Omental fat pad (tissue), 4 donors: Measurements from ENCODE around the gene KDM4E. TPM values are rescaled to one million over a fixed set of nuclear protein-coding genes. Genes with fewer than 3 reads are reported as not detected.

Source experiments
- ATAC-seq: fragments of 150-250 bp; one replicate; pipeline ENCODE4 v1.9.1; 2016; ENCODE audit warnings: mild to moderate bottlenecking, moderate library complexity; ENCODE audit not compliant: low FRiP score
- DNase-seq: peaks from one replicate; pipeline ENCODE4 v3.0.0-alpha.2; 2019; ENCODE audit warnings: low spot score
- total RNA-seq, 4 donors: library from RNA; depleted of rRNA; stranded (reverse); fragments of >200 nt; gene quantifications; one replicate each; pipeline ENCODE4 v1.1.0, GENCODE V29; 2016
- TF ChIP-seq, protein P1 (sequence below), 3 donors: fragments of 450-650 bp; IDR thresholded peaks; one replicate each; pipeline ENCODE4 v1.5.1; 2016 to 2017; ENCODE audit warnings: antibody characterized with exemption in 3 of 3, mild to moderate bottlenecking in 3 of 3, moderate library complexity in 2 of 3

KDM4E gene
- total RNA-seq, 4 donors from 2014 or later: not detected

DNA sequence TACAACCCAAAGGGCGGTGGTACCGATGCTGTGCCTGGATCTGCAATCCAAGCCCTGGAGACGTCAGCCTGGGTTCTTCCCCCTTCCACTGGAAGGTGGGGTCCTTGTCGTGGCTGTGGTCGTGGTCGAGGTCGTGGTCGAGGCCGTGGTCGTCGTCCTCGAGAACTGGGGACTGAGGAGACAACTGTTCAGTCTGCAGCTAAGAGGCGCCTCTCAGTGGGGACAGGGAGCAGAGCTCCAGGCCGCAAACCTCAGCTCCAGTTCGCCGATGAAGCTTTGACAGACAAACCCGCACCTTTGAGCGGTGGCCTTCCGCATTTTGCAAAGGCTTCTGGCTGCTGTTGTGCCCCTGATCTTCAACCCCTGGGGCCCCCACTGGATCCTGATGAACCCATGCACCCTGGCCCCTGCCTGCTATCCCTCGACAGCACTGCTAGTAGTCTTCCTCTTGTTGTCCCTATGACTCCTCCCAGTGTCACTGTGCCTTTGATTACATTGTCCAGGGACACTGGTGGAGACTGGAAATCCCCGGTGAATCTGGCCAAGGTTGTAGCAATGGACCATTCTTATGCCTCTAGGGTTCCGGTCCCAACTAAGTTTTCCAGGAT lies 25.6 kb downstream of the KDM4E start:
- TF ChIP-seq, protein P1, sequence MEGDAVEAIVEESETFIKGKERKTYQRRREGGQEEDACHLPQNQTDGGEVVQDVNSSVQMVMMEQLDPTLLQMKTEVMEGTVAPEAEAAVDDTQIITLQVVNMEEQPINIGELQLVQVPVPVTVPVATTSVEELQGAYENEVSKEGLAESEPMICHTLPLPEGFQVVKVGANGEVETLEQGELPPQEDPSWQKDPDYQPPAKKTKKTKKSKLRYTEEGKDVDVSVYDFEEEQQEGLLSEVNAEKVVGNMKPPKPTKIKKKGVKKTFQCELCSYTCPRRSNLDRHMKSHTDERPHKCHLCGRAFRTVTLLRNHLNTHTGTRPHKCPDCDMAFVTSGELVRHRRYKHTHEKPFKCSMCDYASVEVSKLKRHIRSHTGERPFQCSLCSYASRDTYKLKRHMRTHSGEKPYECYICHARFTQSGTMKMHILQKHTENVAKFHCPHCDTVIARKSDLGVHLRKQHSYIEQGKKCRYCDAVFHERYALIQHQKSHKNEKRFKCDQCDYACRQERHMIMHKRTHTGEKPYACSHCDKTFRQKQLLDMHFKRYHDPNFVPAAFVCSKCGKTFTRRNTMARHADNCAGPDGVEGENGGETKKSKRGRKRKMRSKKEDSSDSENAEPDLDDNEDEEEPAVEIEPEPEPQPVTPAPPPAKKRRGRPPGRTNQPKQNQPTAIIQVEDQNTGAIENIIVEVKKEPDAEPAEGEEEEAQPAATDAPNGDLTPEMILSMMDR (IDR thresholded peaks at IDR 0.05): no peak
- no peak for DNase-seq
- ATAC-seq: no peak

DNA sequence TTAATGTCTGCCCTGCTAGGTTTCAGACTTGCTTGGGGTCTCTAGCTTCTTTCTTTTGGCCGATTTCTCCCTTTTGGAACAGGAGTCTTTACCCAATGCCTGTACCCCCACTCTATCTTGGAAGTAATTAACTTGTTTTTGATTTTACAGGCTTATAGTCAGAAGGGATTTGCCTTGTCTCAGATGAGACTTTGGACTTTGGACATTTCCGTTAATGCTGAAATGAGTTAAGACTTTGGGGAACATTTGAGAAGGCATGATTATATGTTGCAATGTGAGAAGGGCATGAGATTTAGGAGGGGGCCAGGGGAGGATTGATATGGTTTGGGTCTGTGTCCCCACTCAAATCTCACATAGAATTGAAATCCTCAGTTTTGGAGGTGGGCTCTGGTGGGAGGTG lies 29.3 kb downstream of the KDM4E start:
- DNase-seq: no peak

DNA sequence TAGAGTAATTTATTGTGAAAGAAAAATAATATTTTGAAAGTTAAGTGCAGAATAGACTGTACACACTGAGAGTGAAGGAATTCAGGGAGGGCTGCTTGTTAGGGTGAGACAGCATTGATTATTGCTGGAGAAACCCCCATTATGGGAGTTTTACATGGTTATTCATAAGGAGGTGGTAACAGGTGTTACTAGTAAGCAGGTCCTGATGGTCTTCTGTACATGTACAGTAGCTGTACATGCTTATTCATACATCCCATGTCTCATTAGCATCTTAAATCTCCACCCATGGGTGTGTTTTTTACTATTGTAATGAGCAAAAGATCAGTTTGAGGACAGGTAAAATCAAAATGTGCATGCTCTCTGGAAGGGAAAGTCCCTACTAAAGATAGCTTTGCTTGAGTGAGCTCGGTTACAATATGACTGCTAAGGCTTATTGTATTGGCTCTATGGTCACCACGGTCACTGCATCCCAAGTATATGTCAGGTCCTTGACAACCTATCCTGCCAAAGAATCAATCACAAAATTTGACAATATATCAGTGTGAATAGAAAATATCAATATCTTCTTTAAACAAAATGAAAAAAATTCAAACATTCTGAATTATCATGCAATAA lies 30.3 kb downstream of the KDM4E start:
- ATAC-seq (no peak), DNase-seq (no peak)
- TF ChIP-seq, protein P1 (IDR thresholded peaks at IDR 0.05): no peak

More for the DNA sequence above, 29.3 kb downstream of the KDM4E start:
- TF ChIP-seq, protein P1 (IDR thresholded peaks at IDR 0.05): no peak
- no peak for ATAC-seq

DNA sequence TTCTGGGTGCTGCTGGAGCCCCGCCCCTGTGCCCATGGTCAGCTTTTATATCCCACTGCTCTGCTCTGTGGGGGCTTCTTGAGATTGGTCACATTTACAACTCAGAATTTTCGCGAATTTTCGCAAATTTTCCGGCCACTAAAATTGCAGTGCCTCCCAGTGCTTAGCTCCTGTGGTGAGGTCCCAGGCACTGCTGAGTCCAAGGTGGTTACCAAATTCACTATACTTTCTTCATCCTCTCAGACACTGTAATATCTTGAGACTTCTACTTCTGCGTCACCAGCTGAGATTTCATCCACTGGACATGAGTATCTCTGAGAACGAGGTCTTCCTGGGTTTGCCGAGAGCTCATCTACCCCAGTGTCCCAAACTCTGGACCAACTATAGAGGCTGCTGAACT lies 32.9 kb downstream of the KDM4E start:
- DNase-seq: no peak
- ATAC-seq: no peak

DNA sequence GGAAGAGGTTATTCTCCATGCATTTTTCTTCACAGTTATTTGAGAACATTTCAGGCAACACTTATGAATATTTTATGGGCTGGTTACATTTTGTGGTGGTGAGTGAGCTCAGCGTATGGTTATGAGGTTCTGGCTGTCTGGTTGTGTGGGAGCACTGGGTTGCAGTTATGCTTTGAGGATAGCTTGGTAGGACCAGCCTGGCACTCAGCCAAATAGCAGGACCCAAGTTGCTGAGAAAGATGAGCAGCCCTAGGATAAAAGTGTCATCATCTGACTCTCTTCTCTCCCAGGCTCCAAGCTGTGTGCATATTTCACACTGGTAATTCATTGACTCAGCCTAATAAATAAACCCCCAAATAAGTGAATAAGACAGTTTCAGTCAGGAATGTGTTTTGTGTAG lies 33.6 kb downstream of the KDM4E start:
- DNase-seq (no peak), ATAC-seq (no peak)
- TF ChIP-seq, protein P1 (IDR thresholded peaks at IDR 0.05): no peak

More for the DNA sequence above, 32.9 kb downstream of the KDM4E start:
- TF ChIP-seq, protein P1 (IDR thresholded peaks at IDR 0.05): no peak

DNA sequence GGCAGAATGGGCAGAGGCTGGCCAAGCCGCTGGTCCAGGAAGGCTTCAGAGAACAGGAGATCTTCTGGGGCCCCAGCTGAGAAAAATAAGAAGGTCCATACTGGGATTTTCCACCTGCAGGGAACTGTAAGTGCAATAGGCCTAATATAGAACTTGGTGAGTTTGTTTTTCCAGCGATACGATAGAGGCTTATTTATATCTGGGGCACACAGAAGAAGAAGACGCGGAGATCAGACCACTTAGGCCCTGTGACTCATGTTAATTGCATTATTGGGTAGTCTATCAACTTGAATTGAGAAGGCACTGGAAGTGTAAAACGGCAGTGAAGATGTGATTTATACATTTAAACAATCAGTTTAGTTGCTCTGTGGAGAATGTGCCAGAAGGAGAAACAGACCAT lies 34.0 kb downstream of the KDM4E start:
- TF ChIP-seq, protein P1 (IDR thresholded peaks at IDR 0.05): no peak
- DNase-seq (no peak), ATAC-seq (no peak)

DNA sequence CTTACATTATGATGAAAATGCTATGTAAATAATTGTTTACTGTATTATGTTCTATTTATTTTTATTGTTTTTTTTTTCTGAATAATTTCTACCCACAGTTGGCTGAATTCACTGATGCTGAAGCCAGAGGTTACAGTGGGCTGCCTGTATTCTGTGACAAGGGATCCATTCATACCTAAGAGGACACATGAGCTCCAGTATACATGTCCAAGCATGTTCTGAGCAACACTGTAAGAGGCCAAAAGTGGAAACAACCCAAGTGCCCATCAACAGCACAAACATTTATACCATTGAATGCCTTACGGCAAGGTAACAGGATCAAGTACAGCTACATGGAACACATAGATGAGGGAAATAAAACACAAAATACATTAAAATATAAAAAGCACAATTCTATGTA lies 40.3 kb downstream of the KDM4E start:
- ATAC-seq (no peak), DNase-seq (no peak)
- TF ChIP-seq, protein P1 (IDR thresholded peaks at IDR 0.05): no peak
